GM19467 (cell line): ENCODE data around the gene C11orf65.
"Not testable (repeated sequence)": the region's sequence is repeated elsewhere in the genome, so short reads cannot be mapped to it uniquely, and the experiment has no call there.

ENCODE experiments used
- ATAC-seq: cut with Tn5 transposase; IDR thresholded peaks from one replicate; pipeline ENCODE4 v1.9.1; 2021; ENCODE audit warnings: mild to moderate bottlenecking, moderate library complexity; ENCODE audit not compliant: unreplicated experiment

C11orf65 gene

DNA sequence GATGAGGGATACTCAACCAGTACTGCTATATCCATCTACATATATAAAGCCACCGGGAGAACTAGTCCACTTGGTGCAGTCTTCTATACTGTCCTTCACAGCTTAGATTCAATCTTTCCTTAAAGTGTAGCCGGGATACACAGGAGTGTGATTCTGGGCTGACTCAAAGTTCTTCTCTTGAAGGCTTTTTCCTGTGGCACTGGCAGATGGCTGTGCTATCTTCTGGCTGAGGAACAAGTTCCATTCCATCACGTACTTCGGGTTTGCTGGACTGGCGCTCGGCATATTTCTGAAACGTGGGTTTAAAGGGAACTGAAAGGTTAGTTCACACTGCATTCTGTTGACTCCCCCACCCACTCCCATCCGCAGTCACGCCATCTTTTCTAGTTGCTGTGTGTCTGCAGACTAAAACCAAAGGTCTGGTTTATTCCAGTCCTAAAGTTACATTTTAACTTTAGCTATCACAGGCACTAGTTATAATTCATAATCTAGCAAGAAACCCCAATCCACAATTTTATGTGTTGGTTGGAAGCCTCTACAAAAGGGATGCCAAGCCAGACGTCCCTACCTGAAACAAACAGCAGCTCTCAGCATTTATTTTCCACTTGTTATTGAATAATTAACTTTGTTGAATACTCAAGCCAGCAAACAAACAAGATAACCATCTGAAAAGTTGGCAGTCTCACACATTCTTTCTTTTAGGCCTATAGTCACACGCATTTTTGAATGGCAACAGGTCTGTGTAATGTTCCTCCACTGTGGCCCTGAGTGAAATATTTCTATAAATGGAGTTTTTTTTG, 7.5 kb upstream of the C11orf65 start:
- ATAC-seq = no peak

DNA sequence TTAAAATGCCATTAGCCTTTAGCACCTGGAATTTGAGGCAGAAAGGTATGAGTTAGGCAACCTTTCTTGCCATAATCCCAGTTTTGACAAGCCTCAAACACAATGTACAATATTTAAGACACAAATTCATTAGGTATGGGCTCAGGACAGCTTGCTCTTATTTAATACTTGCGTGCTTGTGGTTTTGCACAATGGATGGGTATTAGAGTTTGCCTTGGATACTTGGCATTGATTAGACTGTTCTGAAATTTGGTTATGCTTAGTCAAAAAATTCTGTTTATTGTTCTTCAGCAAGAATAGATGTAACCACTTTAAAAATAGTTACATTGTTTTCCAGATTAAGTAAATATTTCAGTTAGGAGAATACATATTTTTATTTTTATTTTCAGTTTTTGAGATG, 5.4 kb upstream of the C11orf65 start:
- no peak for ATAC-seq

DNA sequence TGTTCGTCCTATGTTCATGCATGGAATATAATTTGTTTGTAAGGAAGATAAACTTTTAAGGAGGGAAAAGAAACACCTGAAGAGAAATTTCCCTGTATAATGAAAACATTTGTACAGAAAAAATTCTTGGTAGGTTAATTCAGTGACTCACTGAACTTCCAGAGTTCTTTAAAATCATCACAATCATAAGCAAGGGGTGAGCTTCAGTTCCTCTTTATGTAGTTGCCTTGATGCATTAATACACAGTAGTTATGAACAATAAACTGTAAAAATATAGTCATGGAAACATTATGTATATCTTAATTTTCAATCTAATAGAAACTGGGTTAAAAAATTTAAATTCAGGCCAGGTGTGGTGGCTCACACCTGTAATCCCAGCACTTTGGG, 1.1 kb upstream of the C11orf65 start:
- ATAC-seq = no peak

GRCh38 chr11:108466405-108466804, 924 bp downstream of the C11orf65 start:
- ATAC-seq = no peak

- no peak for ATAC-seq
Observed at GRCh38 chr11:108453207-108453835, 14.0 kb downstream of the C11orf65 start.

DNA sequence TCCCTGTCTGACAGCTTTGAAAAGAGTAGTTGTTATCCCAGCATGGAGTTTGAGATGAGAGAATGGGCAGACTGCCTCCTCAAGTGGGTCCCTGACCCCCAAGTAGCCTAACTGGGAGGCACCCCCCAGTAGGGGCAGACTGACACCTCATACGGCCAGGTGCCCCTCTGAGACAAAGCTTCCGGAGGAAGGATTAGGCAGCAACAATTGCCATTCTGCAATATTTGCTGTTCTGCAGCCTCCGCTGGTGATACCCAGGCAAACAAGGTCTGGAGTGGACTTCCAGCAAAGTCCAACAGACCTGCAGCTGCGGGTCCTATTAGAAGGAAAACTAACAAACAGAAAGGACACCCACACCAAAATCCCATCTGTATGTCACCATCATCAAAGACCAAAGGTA, 25.9 kb downstream of the C11orf65 start:
- ATAC-seq = not testable (repeated sequence)

DNA sequence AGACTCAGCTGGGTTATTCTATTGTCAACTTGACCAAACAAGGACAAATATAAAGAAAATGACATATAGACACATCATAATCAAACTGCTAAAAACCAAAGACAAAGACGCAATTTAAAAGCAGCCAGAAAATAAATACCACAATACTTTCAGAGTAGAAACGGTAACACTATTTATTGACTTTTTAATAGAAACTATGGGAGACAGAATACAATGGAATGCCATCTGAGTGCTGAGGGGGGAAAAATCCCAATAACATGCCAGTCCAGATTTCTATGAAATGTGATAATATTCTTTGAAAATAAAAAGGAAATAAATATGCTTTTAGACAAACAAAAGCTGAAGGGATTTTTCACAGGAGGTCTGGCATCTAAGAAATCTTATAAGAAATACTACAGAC, 30.7 kb downstream of the C11orf65 start:
- no peak for ATAC-seq

DNA sequence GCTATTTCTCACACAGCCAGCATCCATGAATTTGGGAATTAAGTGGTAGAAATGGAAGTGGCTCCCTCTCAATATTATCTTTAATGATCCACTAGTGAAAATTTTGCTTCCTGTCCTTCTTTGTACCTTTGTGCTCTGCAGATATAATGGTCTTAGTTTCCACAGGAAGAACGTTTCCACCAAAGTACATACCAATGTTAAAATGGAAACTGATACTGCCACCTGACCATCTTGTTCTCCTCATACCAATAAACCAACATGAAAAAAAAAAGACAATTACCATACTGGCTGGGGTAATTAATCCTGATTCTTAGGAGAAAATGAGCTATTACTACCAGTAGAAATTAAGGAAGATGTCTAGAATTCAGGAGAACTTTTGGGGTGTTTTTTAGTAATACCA, 32.3 kb downstream of the C11orf65 start:
- ATAC-seq = no peak

DNA sequence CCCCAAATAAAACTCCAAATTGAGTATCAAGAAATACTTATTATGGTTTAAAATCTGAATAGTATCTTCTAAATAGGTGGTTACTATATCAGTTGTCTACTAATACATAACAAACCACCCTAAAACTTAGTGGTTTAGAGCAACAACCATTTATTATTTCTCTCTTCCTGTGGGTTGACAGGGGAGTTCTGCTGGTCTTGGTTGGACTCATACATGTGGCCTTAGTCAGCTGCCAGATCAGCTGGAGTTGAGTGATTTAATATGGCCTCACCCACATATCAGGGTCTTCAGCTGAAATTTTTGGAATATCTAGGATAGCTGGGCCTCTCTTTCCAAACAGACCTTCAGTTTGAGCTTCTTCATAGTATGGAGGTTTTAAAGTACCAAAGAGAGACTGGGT, 34.5 kb downstream of the C11orf65 start:
- no peak for ATAC-seq

- ATAC-seq = no peak
Observed at GRCh38 chr11:108431997-108432396, 35.3 kb downstream of the C11orf65 start.

GRCh38 chr11:108431370-108431769, 36.0 kb downstream of the C11orf65 start:
- no peak for ATAC-seq

DNA sequence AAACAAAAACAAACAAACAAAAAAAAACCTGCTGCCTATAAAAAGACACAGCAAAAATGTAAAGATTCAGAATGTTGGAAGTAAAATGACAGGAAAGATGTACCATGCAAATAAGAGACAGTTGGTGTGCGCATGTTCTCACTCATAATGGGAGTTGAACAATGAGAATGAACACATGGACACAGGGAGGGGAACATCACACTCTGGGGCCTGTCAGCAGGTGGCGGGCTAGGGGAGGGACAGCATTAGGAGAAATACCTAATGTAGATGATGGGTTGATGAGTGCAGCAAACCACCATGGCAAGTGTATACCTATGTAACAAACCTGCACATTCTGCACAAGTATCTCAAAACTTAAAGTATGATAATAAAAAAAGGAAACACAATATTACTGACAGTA, 49.8 kb downstream of the C11orf65 start:
- ATAC-seq = not testable (repeated sequence)

- no peak for ATAC-seq
Observed at GRCh38 chr11:108414958-108415357, 52.4 kb downstream of the C11orf65 start.

GRCh38 chr11:108405706-108406105, 61.6 kb downstream of the C11orf65 start:
- ATAC-seq = no peak

DNA sequence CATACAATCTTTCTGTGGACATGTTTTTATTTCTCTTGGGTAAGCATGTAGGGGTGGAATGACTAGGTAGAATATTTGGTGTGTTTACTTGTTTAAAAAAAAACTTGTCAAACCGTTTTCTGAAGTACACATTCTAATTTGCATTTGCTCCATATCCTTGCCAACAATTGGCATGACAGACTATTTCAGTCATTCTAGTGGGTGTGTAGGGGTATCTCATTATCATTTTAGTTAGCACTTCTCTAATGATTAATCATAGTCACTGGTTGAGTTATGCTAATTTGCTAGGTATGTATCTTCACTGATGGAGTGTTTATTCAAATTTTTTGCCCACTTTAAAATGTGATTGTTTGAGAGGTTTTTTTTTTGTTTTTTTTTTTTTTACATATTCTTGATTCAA, 64.3 kb downstream of the C11orf65 start:
- no peak for ATAC-seq

DNA sequence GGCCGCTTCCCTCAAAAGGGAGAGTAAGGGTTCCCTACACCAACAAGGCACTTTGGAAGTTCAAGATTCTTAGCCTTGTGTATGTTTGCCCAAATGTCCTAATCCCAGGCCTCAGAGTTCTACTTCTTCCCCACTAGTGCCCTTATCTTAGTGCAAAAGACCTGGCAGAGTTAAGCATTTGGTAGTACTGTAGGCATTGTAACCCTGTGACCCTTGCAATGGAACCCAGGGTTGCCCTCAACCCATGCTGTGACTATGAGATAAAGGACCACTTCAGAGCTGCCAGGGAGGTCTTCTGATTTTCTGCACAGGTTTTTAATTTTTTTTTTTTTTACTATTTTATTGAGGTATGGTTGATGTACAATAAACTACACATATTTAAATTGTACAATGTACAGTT, 65.1 kb downstream of the C11orf65 start:
- ATAC-seq = no peak

DNA sequence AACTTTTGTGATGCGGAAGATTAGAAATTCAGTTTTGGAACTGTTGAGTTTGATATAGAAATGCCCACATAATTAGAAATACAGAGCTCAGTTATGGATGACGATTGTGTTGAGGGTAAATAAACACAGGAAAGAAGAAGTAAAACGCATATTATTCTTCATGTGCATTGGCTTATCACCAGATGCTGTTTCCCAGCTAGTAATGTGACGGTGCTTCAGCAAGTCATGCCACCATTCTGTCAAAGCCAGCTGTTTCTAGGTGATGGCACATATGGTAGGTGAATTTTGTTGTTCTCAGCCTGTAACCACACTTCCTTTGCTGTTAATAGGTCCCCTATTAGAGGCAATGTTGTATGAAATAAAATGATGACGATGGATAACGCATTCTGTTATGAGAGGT, 68.9 kb downstream of the C11orf65 start:
- no peak for ATAC-seq

- ATAC-seq = not testable (repeated sequence)
Observed at GRCh38 chr11:108396672-108397071, 70.7 kb downstream of the C11orf65 start.

- ATAC-seq = no peak
Observed at GRCh38 chr11:108394744-108395284, 72.5 kb downstream of the C11orf65 start.

DNA sequence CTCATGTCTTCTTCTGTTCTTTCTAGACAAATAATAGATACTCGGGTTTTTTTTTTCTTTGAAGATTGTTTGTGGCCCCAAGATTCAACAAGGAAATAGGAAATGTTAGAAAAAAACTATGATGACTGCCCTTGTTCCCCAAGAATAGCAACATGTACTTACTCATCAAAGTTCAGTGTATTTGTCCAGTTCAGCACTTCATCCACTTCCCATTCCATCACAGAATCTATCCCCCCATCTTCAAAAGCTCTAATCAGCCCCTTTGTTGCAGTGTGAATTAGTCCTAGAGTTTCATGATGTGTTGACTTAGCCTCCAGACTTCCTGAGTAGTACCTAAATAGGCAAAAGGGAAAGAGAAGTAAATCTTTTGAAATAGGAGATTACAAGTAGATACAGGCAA, 74.3 kb downstream of the C11orf65 start:
- ATAC-seq = no peak

- no peak for ATAC-seq
Observed at GRCh38 chr11:108392353-108392752, 75.0 kb downstream of the C11orf65 start.

- no peak for ATAC-seq
Observed at GRCh38 chr11:108388576-108388975, 78.8 kb downstream of the C11orf65 start.
